ENCODE data around the gene KIR3DL1.
"Not testable (repeated sequence)": the region's sequence is repeated elsewhere in the genome, so short reads cannot be mapped to it uniquely, and the experiment has no call there.

The KIR3DL1 gene

GRCh38 chr19:54817670-54818536 lies 1.6 kb downstream of the KIR3DL1 start:
- no peak for DNase-seq (ENCODE audit: low read depth)

GRCh38 chr19:54824416-54824815 lies 8.1 kb downstream of the KIR3DL1 start:
- not testable (repeated sequence) for DNase-seq (ENCODE audit: low read depth)

- not testable (repeated sequence) for DNase-seq (ENCODE audit: low read depth)
Measured at GRCh38 chr19:54825326-54825725, 9.1 kb downstream of the KIR3DL1 start.

- not testable (repeated sequence) for DNase-seq (ENCODE audit: low read depth)
Measured at GRCh38 chr19:54828064-54828463, 11.8 kb downstream of the KIR3DL1 start.

GRCh38 chr19:54832496-54832895 lies 16.2 kb downstream of the KIR3DL1 start, which contains the start of gene KIR2DS4:
KIR2DS4 (plus strand) TSS chr19:54832676.
- DNase-seq (ENCODE audit: low read depth): not testable (repeated sequence)

GRCh38 chr19:54835126-54835525 lies 18.9 kb downstream of the KIR3DL1 start:
- DNase-seq (ENCODE audit: low read depth): not testable (repeated sequence)

GRCh38 chr19:54837522-54837921 lies 21.3 kb downstream of the KIR3DL1 start:
- not testable (repeated sequence) for DNase-seq (ENCODE audit: low read depth)

GRCh38 chr19:54843171-54843570 lies 26.9 kb downstream of the KIR3DL1 start:
- DNase-seq (ENCODE audit: low read depth): not testable (repeated sequence)

- not testable (repeated sequence) for DNase-seq (ENCODE audit: low read depth)
Measured at GRCh38 chr19:54850061-54850640, 33.9 kb downstream of the KIR3DL1 start, which contains the start of gene KIR3DL2. KIR3DL2 (plus strand) TSS chr19:54850443; CDS start chr19:54850476, 33 bp downstream.

- DNase-seq (ENCODE audit: low read depth): no peak
Measured at GRCh38 chr19:54850930-54851329, 34.7 kb downstream of the KIR3DL1 start.

- no peak for DNase-seq (ENCODE audit: low read depth)
Measured at GRCh38 chr19:54851353-54851752, 35.1 kb downstream of the KIR3DL1 start.

GRCh38 chr19:54855241-54855640 lies 39.0 kb downstream of the KIR3DL1 start:
- DNase-seq (ENCODE audit: low read depth): not testable (repeated sequence)

- DNase-seq (ENCODE audit: low read depth): not testable (repeated sequence)
Measured at GRCh38 chr19:54858476-54858875, 42.2 kb downstream of the KIR3DL1 start.

- DNase-seq (ENCODE audit: low read depth): not testable (repeated sequence)
Measured at GRCh38 chr19:54859421-54859820, 43.2 kb downstream of the KIR3DL1 start.

GRCh38 chr19:54863459-54863858 lies 47.2 kb downstream of the KIR3DL1 start:
- DNase-seq (ENCODE audit: low read depth): not testable (repeated sequence)

- DNase-seq (ENCODE audit: low read depth): no peak
Measured at GRCh38 chr19:54871696-54872095, 55.4 kb downstream of the KIR3DL1 start.

- no peak for DNase-seq (ENCODE audit: low read depth)
Measured at GRCh38 chr19:54873990-54874389, 57.7 kb downstream of the KIR3DL1 start, which contains the start of gene FCAR. FCAR (plus strand) TSS chr19:54874235; CDS start chr19:54874290, 55 bp downstream.

GRCh38 chr19:54875506-54875905 lies 59.2 kb downstream of the KIR3DL1 start:
- no peak for DNase-seq (ENCODE audit: low read depth)

GRCh38 chr19:54877471-54877870 lies 61.2 kb downstream of the KIR3DL1 start:
- DNase-seq (ENCODE audit: low read depth): no peak

Data from stimulated activated CD8-positive, alpha-beta memory T cell treated with anti-CD3 and anti-CD28 coated beads, Interleukin-12 subunit alpha, Interleukin-12 subunit beta, amount 100 ng/mL, for 1 hour (primary cell).